Mucosa of rectum (tissue), 2 donors: ENCODE measurements around the gene CREBRF.

Source experiments
- H3K27ac ChIP-seq, 2 donors: one replicate each; pipeline ENCODE4 v1.7.0; 2013; ENCODE audit warnings: inconsistent platforms in 2 of 2, low read depth in 2 of 2, low read length in 2 of 2
- H3K27me3 ChIP-seq, 2 donors: one replicate each; pipeline ENCODE4 v1.7.0; 2013; ENCODE audit warnings: low read length in 2 of 2; ENCODE audit not compliant: control insufficient read depth in 2 of 2, insufficient read depth in 2 of 2
- H3K36me3 ChIP-seq, 2 donors: one replicate each; pipeline ENCODE4 v1.7.0; 2013; ENCODE audit warnings: low read length in 2 of 2; ENCODE audit not compliant: control insufficient read depth in 2 of 2, insufficient read depth in 2 of 2
- H3K4me1 ChIP-seq, 2 donors: one replicate each; pipeline ENCODE4 v1.7.0; 2013; ENCODE audit warnings: low read length in 2 of 2, mild to moderate bottlenecking in 1 of 2; ENCODE audit not compliant: control insufficient read depth in 2 of 2, insufficient read depth in 2 of 2
- H3K4me3 ChIP-seq, 2 donors: one replicate each; pipeline ENCODE4 v1.7.0; 2013; ENCODE audit warnings: low read length in 2 of 2
- H3K9ac ChIP-seq, 2 donors: one replicate each; pipeline ENCODE4 v1.7.0; 2013; ENCODE audit warnings: low read length in 2 of 2, low read depth in 1 of 2, mild to moderate bottlenecking in 1 of 2
- H3K9me3 ChIP-seq, 2 donors: one replicate each; pipeline ENCODE4 v1.7.0; 2013; ENCODE audit warnings: low read length in 2 of 2; ENCODE audit not compliant: control insufficient read depth in 2 of 2
- donor health status: healthy.
- donor health status: Normal muscosa, but diverticular disease.

The CREBRF gene

DNA sequence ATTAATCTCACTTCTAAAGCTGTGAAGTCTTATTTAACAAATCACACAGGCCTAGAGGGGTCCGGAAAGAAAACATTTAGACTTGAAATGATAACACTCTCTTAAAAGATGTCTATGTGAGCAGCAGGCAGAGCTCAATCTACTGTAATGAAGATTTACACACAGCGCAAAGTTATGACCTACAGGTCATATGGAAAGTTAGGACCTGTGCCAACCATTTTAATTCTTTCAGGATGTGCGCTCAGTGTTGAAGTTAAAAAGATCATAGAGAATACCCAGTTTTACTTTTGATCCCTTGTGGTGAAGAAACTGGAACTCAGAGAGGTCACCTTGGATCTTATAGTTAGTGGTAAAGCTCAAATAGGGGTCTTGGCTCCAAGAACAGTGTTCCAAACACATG is 3.1 kb upstream of the CREBRF start:
- H3K27me3 ChIP-seq: no peaks in the 10 kb centered on the region
- H3K4me3 ChIP-seq: no peak overlapping the region
- no peaks in the 10 kb centered on the region for H3K9me3 ChIP-seq
- H3K4me1 ChIP-seq: peaks cover 3 to 13% of the 10 kb centered on the region in 2 donors
- H3K27ac ChIP-seq: no peak overlapping the region
- no peaks in the 10 kb centered on the region for H3K36me3 ChIP-seq
- H3K9ac ChIP-seq: no peak overlapping the region

DNA sequence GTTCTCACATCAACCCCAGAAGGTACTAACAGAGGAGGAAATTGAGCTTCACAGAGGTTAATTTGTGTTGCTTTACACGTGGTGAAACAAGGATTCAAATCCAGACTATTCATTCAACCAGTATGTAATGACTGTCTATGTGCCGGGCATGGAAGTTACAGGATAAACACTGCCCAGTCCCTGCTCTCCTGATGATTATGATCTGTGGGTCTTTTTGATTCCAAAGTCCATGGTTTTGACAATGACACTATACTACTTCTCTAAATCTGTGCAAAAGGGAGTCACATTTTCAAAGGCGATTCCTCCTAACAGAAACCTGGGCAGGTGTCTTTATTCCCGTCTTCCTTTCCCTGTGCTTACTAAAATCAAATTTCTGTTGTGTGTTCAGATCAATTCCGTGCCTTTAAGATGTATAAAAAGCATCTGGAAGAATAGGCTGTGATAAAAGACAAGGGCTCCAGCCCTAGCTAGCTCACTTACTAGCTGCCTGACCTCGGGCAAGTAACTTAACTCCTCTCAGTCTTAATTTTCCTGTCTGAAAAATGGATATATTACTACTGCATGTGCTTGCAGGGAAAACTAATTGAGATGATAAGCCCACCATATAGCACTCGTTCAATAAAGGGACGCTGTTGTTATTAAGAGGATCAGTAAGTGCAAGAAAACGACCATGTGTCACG is 970 bp upstream of the CREBRF start:
- H3K9ac ChIP-seq: peak overlapping the region; percentile 27 to 42
- H3K36me3 ChIP-seq: no peaks in the 10 kb centered on the region
- peak overlapping the region in 1 of 2 donors; percentile 97 for H3K27ac ChIP-seq
- peaks cover 5 to 15% of the 10 kb centered on the region in 2 donors for H3K4me1 ChIP-seq
- peak overlapping the region; percentile 93 to 99 for H3K4me3 ChIP-seq
- no peaks in the 10 kb centered on the region for H3K27me3 ChIP-seq
- no peaks in the 10 kb centered on the region for H3K9me3 ChIP-seq

DNA sequence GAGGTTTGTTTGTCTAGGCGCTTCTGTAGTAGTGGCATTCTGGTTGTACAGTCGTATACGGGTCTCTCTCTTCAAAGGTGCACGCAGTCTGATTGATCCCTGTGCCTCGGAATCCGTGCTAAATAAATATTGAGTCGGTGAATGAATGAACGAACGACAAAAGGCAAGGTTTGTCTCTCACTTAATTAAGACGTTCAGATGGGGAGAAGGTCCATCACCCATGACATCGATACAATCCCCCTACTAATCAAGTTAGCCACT is 500 bp upstream of the CREBRF start:
- H3K9me3 ChIP-seq: no peaks in the 10 kb centered on the region
- H3K27me3 ChIP-seq: no peaks in the 10 kb centered on the region
- H3K4me1 ChIP-seq: peaks cover 5 to 15% of the 10 kb centered on the region in 2 donors
- H3K36me3 ChIP-seq: no peaks in the 10 kb centered on the region
- H3K4me3 ChIP-seq: peak overlapping the region; percentile 93 to 99
- peak overlapping the region; percentile 27 to 42 for H3K9ac ChIP-seq
- peak overlapping the region in 1 of 2 donors; percentile 97 for H3K27ac ChIP-seq

DNA sequence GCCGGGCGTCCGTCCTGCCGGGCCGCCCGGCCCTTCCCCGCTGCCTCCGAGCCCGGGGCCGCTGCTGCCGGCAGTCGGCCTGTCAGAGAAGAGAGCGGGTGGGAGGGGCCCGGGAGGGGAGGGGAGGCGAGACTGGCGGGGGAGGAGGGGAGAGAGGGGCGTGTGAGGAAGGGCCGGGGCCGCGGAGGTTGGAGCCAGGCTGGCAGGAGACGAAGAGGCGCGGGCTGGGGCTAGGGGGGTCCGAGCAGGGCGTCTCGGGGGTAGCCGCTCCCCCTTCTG is 570 bp downstream of the CREBRF start:
- no peaks in the 10 kb centered on the region for H3K9me3 ChIP-seq
- peaks cover 5 to 15% of the 10 kb centered on the region in 2 donors for H3K4me1 ChIP-seq
- no peaks in the 10 kb centered on the region for H3K27me3 ChIP-seq
- H3K27ac ChIP-seq: peak overlapping the region; percentile 97 to 98
- peak overlapping the region; percentile 93 to 99 for H3K4me3 ChIP-seq
- H3K36me3 ChIP-seq: no peaks in the 10 kb centered on the region
- peak overlapping the region; percentile 56 to 78 for H3K9ac ChIP-seq

DNA sequence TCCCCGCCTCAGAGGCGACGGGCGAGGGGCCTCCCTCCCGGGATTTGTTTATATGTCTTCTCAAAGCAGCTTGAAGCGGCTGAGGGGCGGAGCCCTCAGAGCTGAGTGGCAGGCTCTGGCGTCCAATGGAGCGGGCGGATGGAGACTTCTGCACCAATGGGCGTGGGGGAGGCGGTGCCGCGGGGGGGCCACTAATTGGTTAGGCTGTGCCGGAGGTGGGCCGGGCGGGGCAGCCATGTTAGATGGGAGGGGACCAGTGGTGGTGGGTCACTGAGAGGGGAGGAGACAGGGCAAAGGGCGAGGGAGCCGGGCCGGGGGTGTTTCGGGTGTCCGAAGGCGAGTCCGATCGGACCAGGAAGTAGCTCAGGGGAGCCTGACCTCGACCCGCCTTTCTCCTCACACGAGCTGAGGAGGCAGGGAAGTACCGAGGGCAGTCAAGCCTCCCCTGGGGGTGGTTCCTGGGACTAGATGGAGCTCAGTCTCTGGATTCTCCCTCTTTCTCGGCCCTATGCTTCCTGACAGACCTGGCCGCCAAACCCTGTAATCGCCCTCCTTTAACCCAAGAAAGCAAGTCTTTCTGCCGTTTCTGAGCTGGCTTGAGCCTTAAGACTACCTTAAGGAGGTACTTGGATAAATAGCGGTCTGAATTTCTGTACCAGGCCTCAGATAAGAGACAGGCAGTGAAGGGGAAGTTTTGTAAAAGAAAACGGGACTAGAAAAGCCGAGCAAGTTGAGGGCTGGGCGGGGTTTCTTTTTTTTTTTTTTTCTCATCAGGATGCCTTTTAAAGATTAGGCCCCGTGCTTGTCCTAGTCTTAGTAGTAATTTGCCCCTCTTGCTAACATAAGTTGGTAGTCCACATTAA is 1.1 kb downstream of the CREBRF start:
- peak overlapping the region; percentile 97 to 98 for H3K27ac ChIP-seq
- peak overlapping the region; percentile 78 to 93 for H3K9ac ChIP-seq
- no peaks in the 10 kb centered on the region for H3K9me3 ChIP-seq
- H3K27me3 ChIP-seq: no peaks in the 10 kb centered on the region
- peaks cover 5 to 15% of the 10 kb centered on the region in 2 donors for H3K4me1 ChIP-seq
- H3K36me3 ChIP-seq: no peaks in the 10 kb centered on the region
- H3K4me3 ChIP-seq: peak overlapping the region; percentile 93 to 99

DNA sequence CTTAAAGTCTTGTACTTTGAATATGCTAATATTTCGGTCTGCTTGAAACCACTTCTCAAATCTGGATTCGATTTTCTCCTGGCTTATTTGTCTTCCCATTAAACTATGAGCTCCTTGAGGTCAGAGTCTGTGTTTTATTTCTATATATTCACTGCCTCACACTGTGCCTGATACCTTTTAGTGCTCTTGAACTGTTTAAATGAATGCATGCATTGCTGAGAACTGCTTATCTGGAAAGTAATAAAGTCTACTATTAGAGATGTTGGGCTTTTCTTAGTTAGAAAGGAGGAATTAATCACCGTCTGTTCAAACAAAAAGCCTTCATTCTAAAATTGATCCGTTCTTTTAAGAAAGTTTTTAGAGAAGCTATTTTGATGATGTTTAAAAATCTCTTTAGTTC is 6.0 kb downstream of the CREBRF start:
- H3K27ac ChIP-seq: no peak overlapping the region

DNA sequence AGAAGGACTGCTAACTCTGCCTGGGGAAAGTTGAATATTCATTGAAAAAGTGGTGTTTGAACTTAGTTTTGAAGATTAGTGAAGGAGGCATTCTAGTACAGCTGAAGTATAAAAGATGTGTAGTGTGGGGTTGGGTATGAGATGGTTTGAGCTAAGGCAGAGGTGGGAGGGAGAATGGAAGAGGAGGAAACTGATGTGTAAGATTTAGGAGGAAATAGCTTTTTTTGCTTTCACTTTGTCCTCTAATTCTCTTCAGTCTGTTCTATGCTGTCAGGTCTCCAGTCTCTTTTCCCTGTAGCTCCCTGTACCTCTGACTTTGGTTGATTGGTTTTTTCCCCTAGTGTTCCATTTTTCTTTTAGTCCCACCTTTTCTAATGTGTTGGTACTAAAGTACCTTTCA is 9.0 kb downstream of the CREBRF start:
- Histone ChIP-seq H3K27me3 (no peaks in the 10 kb centered on the region), H3K4me3 (no peak overlapping the region), H3K9me3 (no peaks in the 10 kb centered on the region), H3K27ac (no peak overlapping the region), H3K36me3 (no peaks in the 10 kb centered on the region), H3K4me1 (no peaks in the 10 kb centered on the region), H3K9ac (no peak overlapping the region)

More for the DNA sequence above, 6.0 kb downstream of the CREBRF start:
- no peaks in the 10 kb centered on the region for H3K36me3 ChIP-seq
- H3K4me1 ChIP-seq: peaks cover 5 to 9% of the 10 kb centered on the region in 2 donors
- H3K9me3 ChIP-seq: no peaks in the 10 kb centered on the region
- no peak overlapping the region for H3K4me3 ChIP-seq
- no peak overlapping the region for H3K9ac ChIP-seq
- no peaks in the 10 kb centered on the region for H3K27me3 ChIP-seq

DNA sequence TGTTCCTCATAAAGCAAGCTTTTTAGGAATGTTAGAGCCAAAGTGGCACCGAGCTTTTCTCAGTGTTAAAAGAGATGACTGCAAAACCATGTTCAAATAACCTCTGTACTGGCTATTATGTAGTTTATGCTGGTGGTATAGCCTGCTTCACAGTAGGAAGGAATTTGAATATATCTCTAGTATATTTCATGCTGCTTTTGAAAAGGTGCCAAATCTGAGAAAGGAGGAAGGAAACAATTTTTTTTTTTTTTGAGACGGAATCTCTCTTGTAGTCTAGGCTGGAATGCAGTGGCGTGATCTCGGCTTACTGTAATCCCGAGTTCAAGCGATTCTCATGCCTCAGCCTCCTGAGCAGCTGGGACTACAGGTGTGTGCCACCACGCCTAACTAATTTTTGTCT is 13.5 kb downstream of the CREBRF start:
- Histone ChIP-seq H3K27ac (no peak overlapping the region), H3K27me3 (no peaks in the 10 kb centered on the region), H3K4me1 (no peaks in the 10 kb centered on the region), H3K4me3 (no peak overlapping the region), H3K9me3 (no peaks in the 10 kb centered on the region), H3K9ac (no peak overlapping the region), H3K36me3 (no peaks in the 10 kb centered on the region)

DNA sequence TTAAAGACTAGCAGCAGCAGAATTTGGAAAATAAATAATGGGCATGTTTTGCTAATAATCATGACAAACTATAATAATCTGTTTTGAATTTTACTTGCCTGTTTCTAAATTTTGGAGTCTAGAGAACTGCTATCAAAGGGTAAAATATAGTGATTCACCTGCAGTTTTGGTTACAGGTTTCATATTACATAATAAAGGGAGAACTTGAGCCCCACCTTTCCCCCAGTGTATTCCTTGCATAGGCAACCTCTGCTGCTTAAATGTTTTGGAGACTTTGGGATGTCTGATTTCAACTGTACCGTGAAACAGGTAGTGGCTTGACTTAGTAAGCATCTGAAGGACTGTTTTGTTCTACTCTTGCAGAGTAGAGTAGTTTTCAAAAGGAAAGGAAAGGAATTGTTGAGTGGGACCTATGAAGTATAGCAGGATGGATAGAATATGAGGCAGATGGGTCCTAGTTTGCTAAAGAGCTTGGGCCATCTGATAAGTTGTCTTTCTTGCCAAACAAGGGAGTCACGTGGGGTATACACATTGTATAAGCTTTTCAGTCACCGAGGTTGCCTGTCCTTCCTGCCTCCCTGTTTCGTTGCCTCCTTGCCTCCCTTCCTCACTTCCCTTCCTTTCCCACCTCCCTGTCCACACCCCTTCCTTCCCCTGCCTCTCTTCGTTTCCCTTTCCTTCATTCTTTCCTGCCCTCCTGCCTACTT is 19.1 kb downstream of the CREBRF start:
- Histone ChIP-seq H3K27me3 (no peaks in the 10 kb centered on the region), H3K9ac (no peak overlapping the region), H3K4me1 (no peaks in the 10 kb centered on the region), H3K36me3 (no peaks in the 10 kb centered on the region), H3K27ac (no peak overlapping the region), H3K9me3 (no peaks in the 10 kb centered on the region), H3K4me3 (no peak overlapping the region)

DNA sequence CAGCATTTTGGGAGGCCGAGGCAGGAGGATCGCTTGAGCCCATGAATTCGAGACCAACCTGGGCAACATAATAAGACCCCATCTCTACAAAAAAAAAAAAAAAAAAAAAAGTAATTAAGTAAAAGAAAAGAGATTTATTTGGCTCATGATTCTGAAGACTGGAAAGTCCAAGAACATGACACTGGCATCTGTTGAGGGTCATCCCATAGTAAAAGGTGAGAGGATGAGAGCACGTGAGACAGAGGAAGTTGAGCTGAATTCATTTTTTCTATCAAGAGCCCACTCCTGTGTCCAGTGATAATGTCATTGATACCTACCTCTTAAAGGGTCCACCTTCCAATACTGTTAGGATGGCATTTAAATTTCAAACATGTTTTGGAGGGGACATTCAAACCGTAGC is 19.8 kb downstream of the CREBRF start:
- no peak overlapping the region for H3K27ac ChIP-seq
- H3K36me3 ChIP-seq: peaks cover 3 to 6% of the 10 kb centered on the region in 2 donors
- no peaks in the 10 kb centered on the region for H3K4me1 ChIP-seq
- H3K9me3 ChIP-seq: no peaks in the 10 kb centered on the region
- H3K27me3 ChIP-seq: no peaks in the 10 kb centered on the region
- no peak overlapping the region for H3K9ac ChIP-seq
- H3K4me3 ChIP-seq: no peak overlapping the region
